SK-N-SH (cell line): ENCODE measurements around the gene CYB561D2.

Experiments
- CTCF ChIP-seq: fragments of 200-600 bp; sonication (generic); IDR thresholded peaks from 2 replicates; pipeline ENCODE4 v1.6.1; 2017; ENCODE audit warnings: antibody characterized with exemption, mild to moderate bottlenecking, moderate library complexity
- EP300 ChIP-seq, 2 experiments: IDR thresholded peaks; 2 replicates each; pipeline versions ENCODE4 v1.4.0 to v1.6.1; 2012; ENCODE audit warnings: borderline replicate concordance in 1 of 2, low read depth in 1 of 2, low read length in 1 of 2
- EZH2phosphoT487 ChIP-seq: fragments of 200-600 bp; sonication (generic); IDR thresholded peaks from 2 replicates; pipeline ENCODE4 v1.6.1; 2017; ENCODE audit warnings: low read depth, mixed run types, mild to moderate bottlenecking, antibody characterized with exemption, moderate library complexity, borderline replicate concordance
- GABPA ChIP-seq: IDR thresholded peaks from 2 replicates; pipeline ENCODE4 v1.4.0; 2012; ENCODE audit warnings: low read depth, mild to moderate bottlenecking
- POLR2AphosphoS5 ChIP-seq: IDR thresholded peaks from 2 replicates; pipeline ENCODE4 v1.6.1; 2012; ENCODE audit warnings: low read depth, low read length
- RAD21 ChIP-seq: IDR thresholded peaks from 2 replicates; pipeline ENCODE4 v1.6.1; 2012; ENCODE audit warnings: mild to moderate bottlenecking, low read length
- TAF1 ChIP-seq: IDR thresholded peaks from 2 replicates; pipeline ENCODE4 v1.6.1; 2012; ENCODE audit warnings: low read depth, mild to moderate bottlenecking, low read length, moderate library complexity, borderline replicate concordance
- TCF12 ChIP-seq: IDR thresholded peaks from 2 replicates; pipeline ENCODE4 v1.4.0; 2012
- USF1 ChIP-seq: IDR thresholded peaks from 2 replicates; pipeline ENCODE4 v1.4.0; 2012; ENCODE audit warnings: low read depth, borderline replicate concordance
- YY1 ChIP-seq: IDR thresholded peaks from 2 replicates; pipeline ENCODE4 v1.4.0; 2012; ENCODE audit warnings: low read depth, mild to moderate bottlenecking

- TF ChIP-seq POLR2AphosphoS5 (no peak), TAF1 (no peak), CTCF (no peak), EP300 (IDR thresholded peaks at IDR 0.05; ENCODE audit: borderline replicate concordance in 1 of 2, low read depth in 1 of 2, low read length in 1 of 2) (no peak), EZH2phosphoT487 (no peak), YY1 (no peak), GABPA (no peak), RAD21 (no peak), USF1 (no peak), TCF12 (no peak)
Observed at GRCh38 chr3:50333744-50334328, 16.8 kb upstream of the CYB561D2 start.
